Stimulated activated CD8-positive, alpha-beta memory T cell treated with anti-CD3 and anti-CD28 coated beads, Interleukin-15, amount 100 ng/mL, for 4 hours (primary cell): ENCODE data around the gene ZNF804A.

Experiments
- DNase-seq, 2 donors: peaks; one replicate each; pipeline ENCODE4 v3.0.0-alpha.2; 2020; ENCODE audit warnings: low read depth in 2 of 2

The ZNF804A gene

DNA sequence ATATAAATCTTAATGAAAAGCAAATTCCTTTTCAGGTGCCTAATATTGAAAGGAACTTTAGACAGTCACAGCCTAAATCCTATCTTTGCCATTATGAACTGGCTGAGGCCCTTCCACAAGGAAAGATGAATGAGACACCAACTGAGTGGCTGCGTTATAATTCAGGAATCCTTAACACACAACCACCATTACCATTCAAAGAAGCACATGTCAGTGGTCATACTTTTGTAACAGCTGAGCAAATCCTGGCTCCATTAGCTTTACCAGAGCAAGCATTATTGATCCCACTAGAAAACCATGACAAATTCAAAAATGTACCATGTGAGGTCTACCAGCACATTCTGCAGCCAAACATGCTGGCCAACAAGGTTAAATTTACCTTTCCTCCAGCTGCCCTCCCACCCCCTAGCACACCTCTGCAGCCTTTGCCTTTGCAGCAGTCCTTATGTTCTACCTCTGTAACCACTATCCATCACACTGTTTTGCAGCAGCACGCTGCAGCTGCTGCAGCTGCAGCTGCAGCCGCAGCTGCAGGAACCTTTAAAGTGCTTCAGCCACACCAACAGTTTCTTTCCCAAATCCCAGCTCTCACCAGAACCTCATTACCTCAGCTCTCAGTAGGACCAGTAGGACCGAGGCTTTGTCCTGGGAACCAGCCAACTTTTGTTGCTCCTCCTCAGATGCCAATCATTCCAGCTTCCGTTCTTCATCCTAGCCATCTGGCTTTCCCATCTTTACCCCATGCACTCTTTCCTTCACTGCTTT, 340.1 kb downstream of the ZNF804A start:
- no peak for DNase-seq

DNA sequence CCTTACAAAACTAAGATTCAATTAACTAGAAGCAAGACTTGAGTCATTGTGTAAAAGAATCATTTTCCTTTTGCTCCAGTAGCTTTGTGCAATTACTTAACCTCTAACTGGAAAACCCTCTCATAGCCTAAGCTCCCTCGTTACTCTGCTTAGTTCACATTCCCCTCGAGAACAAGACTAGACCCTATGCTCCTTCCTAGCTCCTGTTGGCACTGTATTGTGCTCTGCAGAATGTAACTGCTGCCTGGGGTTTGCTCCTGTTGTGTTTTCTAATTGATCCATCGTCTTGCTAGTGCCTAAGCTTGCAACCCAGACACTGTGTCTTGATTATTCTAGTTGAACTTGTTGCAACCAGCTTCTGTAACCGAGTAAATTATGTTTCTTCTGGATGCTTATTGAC, 347.0 kb downstream of the ZNF804A start:
- DNase-seq = no peak

DNA sequence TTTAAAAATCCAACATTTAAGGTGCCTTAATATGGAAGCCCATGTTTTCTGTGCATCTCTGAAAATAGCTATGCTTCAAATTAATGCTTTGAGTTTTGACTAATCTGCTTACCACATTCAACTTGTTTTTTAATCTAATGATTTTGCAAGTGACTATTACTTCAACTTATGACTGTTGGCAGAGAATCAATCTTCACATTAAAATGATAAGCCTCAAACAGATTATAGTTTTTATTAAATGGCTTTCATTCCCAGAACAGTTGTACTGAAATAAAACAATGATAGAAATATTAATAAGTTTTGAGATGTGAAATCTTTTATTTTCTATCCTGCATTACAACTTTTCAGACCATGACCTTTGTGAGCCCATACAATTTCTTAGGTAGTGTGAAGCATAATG, 347.5 kb downstream of the ZNF804A start:
- DNase-seq = no peak

DNA sequence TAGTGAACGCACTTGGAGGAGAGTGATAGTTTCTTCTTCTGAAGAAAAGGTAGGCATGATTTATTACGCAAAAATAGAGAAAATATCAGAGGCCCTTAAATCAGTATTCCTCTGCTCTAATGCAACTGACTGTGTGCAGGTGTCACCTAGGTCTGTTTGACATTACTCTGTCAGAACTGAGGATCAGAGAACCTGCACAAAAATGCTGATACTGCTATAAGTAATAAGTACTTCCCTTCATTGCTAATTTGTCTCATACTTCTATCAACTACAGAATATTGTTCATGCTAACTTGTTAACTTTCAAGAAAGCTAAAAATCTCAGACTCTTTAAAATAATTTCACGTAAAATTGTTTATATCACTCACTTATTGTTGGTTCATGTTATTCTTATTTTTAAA, 358.5 kb downstream of the ZNF804A start:
- no peak for DNase-seq

DNA sequence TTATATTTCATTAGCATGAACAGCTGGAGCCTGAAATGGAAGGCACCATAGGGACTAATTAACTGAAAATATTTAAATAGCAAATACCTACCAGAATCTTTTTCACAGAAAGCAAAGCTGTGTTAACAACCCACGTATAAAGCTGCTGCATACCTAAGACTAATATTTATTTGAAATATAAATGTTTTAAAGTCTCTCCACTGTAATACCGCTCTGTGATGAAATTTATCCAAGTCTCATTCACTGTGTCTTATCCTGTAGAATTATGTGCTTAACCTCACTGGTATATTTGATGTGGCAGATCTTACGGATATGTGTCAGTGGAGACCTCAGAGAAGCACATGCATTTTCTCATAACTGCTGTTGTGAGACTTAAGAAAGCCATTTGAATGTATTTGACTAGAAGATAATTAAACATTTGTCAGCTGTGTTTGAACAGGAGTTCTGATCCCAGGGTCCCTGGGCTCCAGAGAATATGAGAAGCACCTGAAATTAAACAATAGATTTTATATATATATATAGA, 373.3 kb downstream of the ZNF804A start:
- no peak for DNase-seq
